ENCODE measurements around the gene SAMD4B.

The SAMD4B gene

DNA sequence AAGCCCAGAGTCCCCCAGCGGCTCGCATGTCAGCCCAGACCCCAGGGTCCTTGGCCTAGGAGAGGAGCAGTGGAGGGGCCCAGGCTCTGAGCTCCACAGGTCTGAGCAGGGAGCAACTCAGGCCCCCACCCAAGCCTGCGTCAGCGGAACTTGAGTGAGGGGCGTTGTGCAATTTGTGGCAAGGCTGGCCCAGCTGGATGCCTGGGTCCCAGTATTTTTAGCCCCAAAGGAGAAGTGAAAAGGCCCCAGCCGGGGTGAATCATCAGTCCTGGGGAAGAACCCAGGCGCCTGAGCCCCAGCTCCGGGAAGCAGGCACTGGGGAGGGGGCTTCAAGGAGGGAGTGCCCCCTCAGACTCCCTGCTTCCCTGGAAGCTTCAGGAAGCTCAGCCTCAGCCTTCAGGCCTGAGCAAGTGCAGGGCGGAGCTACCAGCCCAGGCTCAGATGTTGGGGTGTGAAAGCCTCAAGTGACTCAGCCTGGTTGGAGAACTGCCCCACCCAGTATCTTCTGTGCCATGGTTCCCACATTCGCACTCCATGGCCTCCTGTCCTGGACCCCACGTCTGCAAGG, 56.2 kb downstream of the SAMD4B start:
- peak; percentile 56 for DNase-seq

- DNase-seq = no peak
Observed at GRCh38 chr19:39399668-39400050, 57.4 kb downstream of the SAMD4B start.

GRCh38 chr19:39400061-39400460, 57.8 kb downstream of the SAMD4B start:
- DNase-seq = no peak

DNA sequence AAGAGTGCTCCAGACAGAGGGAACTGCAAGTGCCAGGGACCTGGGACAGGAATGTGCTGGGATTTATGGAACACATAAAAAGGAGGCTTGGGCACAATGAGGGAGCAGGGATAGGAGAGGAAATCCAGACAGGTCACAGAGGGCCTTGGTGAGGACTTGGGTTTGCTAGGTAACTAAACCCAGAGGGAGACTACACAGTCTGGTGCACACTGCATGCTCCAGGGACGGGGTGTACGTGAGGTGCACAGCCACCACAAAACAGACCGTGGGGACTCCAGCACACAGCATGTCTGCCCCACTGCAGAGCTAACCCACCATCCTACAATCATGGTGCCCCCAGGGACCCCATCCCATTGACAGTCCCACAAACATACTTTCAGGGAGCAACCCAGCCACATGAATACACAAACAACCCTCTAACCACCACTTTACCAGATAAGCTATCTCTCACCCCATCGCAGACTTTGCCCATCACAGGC, 58.9 kb downstream of the SAMD4B start:
- no peak for DNase-seq

GRCh38 chr19:39401549-39402345, 59.5 kb downstream of the SAMD4B start:
- peak; percentile 86 for DNase-seq

DNA sequence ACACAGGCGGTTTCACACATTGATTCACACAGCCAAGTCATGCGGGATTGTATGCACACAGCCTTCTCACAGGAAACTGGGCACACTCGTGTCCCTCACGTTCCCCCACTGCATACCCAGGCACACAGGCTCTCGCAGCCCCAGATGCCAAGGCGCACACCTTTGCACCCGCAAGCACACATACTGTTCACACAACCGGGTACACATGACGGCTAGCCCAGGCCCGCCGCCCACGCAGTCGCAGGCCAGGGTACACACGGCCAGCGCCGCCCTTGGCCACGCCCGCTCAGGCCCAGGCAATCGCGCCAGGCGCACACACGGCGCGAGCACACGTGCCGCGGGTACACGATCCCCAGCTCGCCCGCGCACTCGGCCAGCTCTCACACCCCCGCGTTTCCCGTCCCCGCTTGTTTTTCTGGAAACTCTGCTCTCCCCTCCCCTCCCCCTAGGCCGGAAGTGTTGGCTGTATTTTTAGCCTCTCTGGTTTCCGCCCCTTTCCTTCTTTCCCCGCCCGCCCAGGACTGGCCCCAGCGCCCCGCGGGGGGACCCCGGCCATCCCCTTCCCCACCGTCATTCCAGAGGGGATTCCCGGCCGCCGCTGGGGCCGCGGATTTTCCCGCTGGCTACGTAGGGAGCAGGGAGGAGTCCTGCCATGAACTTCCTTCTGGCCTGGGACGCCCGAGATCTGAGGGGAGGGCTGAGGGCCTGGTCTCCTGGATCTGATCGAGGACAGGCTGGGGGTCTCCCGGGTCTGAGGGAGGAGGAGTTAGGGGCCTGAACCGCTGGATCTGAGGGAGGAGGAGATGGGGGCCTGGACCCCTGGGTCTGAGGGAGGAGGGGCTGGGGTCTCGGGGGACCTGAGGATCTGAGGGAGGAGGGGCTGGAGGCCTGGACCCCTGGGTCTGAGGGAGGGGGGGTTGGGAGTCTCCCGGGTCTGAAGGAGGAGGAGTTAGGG, 60.4 kb downstream of the SAMD4B start:
- DNase-seq = peak; percentile 84

DNA sequence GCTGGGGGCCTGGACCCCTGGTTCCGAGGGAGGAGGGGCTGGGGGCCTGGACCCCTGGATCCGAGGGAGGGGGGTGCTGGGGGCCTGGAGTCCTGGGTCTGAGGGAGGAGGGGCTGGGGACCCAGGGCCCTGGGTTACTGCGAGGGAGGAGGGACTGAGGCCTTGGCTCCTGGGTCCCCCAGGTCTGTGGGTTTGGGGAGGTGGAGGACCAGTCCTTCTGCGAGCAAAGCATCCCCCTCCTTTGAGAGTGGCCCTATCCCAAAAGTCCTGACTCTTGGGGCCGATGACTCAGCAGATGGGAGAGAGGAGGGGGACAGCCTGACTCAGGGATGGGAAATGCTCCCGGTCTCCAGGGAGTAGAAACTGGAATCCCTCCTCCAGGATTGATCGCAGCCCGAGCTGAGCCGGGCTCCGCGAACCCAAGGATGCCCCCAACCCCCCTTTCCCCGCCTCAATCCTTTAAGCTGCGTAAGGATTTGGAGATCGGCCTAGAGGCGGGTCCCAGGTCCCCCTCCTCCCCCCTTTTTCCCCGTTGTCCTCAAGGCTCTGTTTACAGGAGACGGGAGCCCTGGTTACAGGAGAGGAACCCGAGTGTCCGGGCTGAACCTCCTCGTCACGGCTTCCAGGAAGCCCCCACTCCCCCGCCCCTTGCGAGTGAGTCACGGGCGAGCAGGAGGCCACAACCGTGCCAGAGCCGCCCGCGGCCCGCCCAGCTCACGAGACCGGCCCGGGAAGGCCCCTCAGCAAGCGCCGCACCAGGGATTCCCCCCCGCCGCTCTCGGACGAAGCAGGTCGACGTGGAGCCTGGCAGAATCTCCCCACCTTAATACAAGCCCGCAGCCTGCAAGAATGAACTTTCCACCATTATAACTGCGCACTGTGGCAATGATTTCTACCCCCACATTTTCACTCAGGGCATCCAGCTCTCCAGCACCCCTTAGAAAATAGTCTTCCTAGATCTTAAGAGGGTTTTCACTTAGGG, 61.4 kb downstream of the SAMD4B start:
- peak; percentile 96 for DNase-seq

- DNase-seq = no peak
Observed at GRCh38 chr19:39405261-39405957, 63.2 kb downstream of the SAMD4B start.

- DNase-seq = peak; percentile 91
Observed at GRCh38 chr19:39405958-39406655, 63.9 kb downstream of the SAMD4B start.

- DNase-seq = peak; percentile 88
Observed at GRCh38 chr19:39406656-39407409, 64.6 kb downstream of the SAMD4B start, which contains the start of gene ZFP36. Gene ZFP36 (plus strand): TSS chr19:39406847. CDS start chr19:39406905, 58 bp downstream.

GRCh38 chr19:39407410-39407659, 65.1 kb downstream of the SAMD4B start:
- DNase-seq = no peak

DNA sequence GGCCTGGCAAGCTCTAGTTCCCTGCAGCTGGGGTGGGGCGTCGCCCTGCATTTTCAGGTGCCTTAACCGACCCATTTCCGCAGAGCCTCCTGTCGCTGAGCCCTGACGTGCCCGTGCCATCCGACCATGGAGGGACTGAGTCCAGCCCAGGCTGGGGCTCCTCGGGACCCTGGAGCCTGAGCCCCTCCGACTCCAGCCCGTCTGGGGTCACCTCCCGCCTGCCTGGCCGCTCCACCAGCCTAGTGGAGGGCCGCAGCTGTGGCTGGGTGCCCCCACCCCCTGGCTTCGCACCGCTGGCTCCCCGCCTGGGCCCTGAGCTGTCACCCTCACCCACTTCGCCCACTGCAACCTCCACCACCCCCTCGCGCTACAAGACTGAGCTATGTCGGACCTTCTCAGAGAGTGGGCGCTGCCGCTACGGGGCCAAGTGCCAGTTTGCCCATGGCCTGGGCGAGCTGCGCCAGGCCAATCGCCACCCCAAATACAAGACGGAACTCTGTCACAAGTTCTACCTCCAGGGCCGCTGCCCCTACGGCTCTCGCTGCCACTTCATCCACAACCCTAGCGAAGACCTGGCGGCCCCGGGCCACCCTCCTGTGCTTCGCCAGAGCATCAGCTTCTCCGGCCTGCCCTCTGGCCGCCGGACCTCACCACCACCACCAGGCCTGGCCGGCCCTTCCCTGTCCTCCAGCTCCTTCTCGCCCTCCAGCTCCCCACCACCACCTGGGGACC, 65.6 kb downstream of the SAMD4B start:
- peak; percentile 77 for DNase-seq

DNA sequence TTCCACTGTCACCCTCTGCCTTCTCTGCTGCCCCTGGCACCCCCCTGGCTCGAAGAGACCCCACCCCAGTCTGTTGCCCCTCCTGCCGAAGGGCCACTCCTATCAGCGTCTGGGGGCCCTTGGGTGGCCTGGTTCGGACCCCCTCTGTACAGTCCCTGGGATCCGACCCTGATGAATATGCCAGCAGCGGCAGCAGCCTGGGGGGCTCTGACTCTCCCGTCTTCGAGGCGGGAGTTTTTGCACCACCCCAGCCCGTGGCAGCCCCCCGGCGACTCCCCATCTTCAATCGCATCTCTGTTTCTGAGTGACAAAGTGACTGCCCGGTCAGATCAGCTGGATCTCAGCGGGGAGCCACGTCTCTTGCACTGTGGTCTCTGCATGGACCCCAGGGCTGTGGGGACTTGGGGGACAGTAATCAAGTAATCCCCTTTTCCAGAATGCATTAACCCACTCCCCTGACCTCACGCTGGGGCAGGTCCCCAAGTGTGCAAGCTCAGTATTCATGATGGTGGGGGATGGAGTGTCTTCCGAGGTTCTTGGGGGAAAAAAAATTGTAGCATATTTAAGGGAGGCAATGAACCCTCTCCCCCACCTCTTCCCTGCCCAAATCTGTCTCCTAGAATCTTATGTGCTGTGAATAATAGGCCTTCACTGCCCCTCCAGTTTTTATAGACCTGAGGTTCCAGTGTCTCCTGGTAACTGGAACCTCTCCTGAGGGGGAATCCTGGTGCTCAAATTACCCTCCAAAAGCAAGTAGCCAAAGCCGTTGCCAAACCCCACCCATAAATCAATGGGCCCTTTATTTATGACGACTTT, 66.4 kb downstream of the SAMD4B start:
- DNase-seq = no peak

GRCh38 chr19:39409208-39410016, 67.2 kb downstream of the SAMD4B start:
- DNase-seq = peak; percentile 77

DNA sequence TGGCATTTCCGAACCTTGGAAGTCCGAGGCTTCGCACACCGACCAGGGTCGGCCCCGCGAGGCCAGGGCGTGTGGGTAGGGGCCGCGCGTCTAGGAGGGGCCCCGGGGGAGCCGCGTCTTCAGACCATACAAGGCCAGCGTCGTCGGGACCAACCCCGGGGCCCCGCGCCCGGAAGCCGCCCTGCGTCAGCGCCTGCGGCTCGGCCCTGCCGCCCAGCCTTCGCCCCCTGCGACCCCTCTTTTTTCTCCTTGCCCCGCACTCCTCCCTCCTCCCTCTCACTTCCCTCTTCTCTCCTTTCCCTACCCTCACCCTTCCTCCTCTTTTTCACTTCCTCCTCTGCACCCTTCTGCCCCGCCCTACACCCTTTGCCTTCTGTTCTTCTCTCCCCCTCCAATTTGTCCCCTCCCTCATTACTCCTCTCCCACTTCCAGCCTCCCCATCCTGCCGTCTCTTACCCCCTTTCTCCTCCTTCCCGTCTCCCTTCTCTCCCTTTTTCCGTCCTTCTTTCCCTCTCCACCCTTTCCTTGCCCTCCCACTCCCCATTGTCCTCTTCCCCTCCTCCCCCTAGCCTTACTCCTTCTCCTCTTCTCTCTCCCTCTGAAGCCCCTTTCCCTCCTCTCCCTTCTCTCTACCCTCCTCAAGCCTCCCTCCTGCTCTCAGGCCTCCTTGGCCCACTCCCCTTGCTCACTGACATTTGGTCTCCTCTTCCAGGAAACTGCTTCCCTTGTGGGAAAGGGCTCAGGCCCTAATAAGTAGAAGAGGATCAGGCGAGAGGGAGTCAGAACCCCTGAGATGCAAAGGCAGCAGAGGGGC, 68.0 kb downstream of the SAMD4B start:
- DNase-seq = peak; percentile 63

- no peak for DNase-seq
Observed at GRCh38 chr19:39410831-39411080, 68.5 kb downstream of the SAMD4B start.
